ENCODE results near the gene B2M.

GRCh38 chr15:44726136-44726535, 14.8 kb downstream of the B2M start:
- TF ChIP-seq, protein P1, sequence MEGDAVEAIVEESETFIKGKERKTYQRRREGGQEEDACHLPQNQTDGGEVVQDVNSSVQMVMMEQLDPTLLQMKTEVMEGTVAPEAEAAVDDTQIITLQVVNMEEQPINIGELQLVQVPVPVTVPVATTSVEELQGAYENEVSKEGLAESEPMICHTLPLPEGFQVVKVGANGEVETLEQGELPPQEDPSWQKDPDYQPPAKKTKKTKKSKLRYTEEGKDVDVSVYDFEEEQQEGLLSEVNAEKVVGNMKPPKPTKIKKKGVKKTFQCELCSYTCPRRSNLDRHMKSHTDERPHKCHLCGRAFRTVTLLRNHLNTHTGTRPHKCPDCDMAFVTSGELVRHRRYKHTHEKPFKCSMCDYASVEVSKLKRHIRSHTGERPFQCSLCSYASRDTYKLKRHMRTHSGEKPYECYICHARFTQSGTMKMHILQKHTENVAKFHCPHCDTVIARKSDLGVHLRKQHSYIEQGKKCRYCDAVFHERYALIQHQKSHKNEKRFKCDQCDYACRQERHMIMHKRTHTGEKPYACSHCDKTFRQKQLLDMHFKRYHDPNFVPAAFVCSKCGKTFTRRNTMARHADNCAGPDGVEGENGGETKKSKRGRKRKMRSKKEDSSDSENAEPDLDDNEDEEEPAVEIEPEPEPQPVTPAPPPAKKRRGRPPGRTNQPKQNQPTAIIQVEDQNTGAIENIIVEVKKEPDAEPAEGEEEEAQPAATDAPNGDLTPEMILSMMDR (IDR thresholded peaks at IDR 0.05; ENCODE audit: low read depth, low read length, poor library complexity, severe bottlenecking) = no peak
- TF ChIP-seq EZH2phosphoT487 (IDR thresholded peaks at IDR 0.05; ENCODE audit: borderline replicate concordance, low read length) = no peak

Measured in DOHH2 (cell line).